HL-60 (cell line): ENCODE data around the gene MAP4.

ENCODE experiments used
- DNase-seq, 2 experiments: peaks; one replicate each; pipeline ENCODE4 v3.0.0-alpha.2; 2010 to 2020; ENCODE audit warnings: low read depth in 1 of 2, low spot score in 1 of 2
- H3K27ac ChIP-seq: fragments of 250-450 bp; sonication (Bioruptor Pico); replicated peaks from 2 replicates; pipeline ENCODE4 v1.5.1; 2020; ENCODE audit warnings: mild to moderate bottlenecking, moderate library complexity
- H3K27me3 ChIP-seq: fragments of 250-450 bp; sonication (Bioruptor Pico); 2 replicates; pipeline ENCODE4 v1.5.1; 2021; ENCODE audit warnings: mild to moderate bottlenecking, moderate library complexity; ENCODE audit not compliant: insufficient read depth, poor library complexity, severe bottlenecking
- H3K4me3 ChIP-seq: replicated peaks from 2 replicates; pipeline ENCODE4 v1.5.1; 2011; ENCODE audit warnings: mild to moderate bottlenecking, control low read depth, low read length; ENCODE audit not compliant: insufficient read depth
- CTCF ChIP-seq: IDR thresholded peaks from one replicate; pipeline ENCODE4 v1.5.1; 2011; ENCODE audit warnings: low read length, control low read depth, inconsistent platforms; ENCODE audit not compliant: insufficient read depth
- GABPA ChIP-seq: IDR thresholded peaks from 2 replicates; pipeline ENCODE4 v1.6.1; 2012; ENCODE audit warnings: low read depth
- POLR2AphosphoS5 ChIP-seq: IDR thresholded peaks from 2 replicates; pipeline ENCODE4 v1.6.1; 2012; ENCODE audit warnings: low read depth
- REST ChIP-seq: IDR thresholded peaks from 2 replicates; pipeline ENCODE4 v1.6.1; 2012; ENCODE audit warnings: low read depth; ENCODE audit not compliant: insufficient replicate concordance
- SPI1 ChIP-seq: IDR thresholded peaks from 2 replicates; pipeline ENCODE4 v1.6.1; 2012; ENCODE audit warnings: low read depth, mild to moderate bottlenecking, borderline replicate concordance

The MAP4 gene

GRCh38 chr3:47867451-47868044 lies 148.7 kb downstream of the MAP4 start:
- Histone ChIP-seq H3K27me3 (no peaks in the 10 kb centered on the region), H3K27ac (no peak overlapping the region), H3K4me3 (no peak overlapping the region)
- no peak for DNase-seq
- no peak for TF ChIP-seq SPI1
- TF ChIP-seq REST: no peak
- TF ChIP-seq CTCF: no peak
- TF ChIP-seq POLR2AphosphoS5: no peak
- no peak for TF ChIP-seq GABPA

GRCh38 chr3:47865192-47865591 lies 151.0 kb downstream of the MAP4 start:
- no peak for DNase-seq
- TF ChIP-seq SPI1 (no peak), POLR2AphosphoS5 (no peak), GABPA (no peak), REST (no peak), CTCF (no peak)
- H3K27ac ChIP-seq: no peak overlapping the region
- H3K27me3 ChIP-seq: no peaks in the 10 kb centered on the region
- H3K4me3 ChIP-seq: no peak overlapping the region

GRCh38 chr3:47863391-47864128 lies 152.7 kb downstream of the MAP4 start:
- H3K4me3 ChIP-seq: no peak overlapping the region
- H3K27ac ChIP-seq: no peak overlapping the region
- TF ChIP-seq POLR2AphosphoS5: no peak
- no peak for TF ChIP-seq CTCF
- TF ChIP-seq GABPA: no peak
- TF ChIP-seq REST: no peak
- TF ChIP-seq SPI1: no peak
- DNase-seq: no peak
- H3K27me3 ChIP-seq: no peaks in the 10 kb centered on the region
